Dendritic cell treated with granulocyte-macrophage colony-stimulating factor and Interleukin-4, amounts not matched to agents 40 ng/mL and 50 ng/mL, for 4 days (primary cell): ENCODE results near the gene ITPR2.

Experiments used
- H3K27ac Mint-ChIP-seq: one replicate; pipeline ENCODE4 v1.8.0; 2022; ENCODE audit warnings: mild to moderate bottlenecking, mixed read lengths
- H3K27me3 Mint-ChIP-seq: one replicate; pipeline ENCODE4 v1.8.0; 2022; ENCODE audit warnings: mild to moderate bottlenecking, mixed read lengths
- H3K36me3 Mint-ChIP-seq: one replicate; pipeline ENCODE4 v1.8.0; 2022; ENCODE audit warnings: low read depth, mixed read lengths
- H3K4me1 Mint-ChIP-seq: one replicate; pipeline ENCODE4 v1.8.0; 2022; ENCODE audit warnings: low read depth, mixed read lengths
- H3K4me3 Mint-ChIP-seq: one replicate; pipeline ENCODE4 v1.8.0; 2022; ENCODE audit warnings: mild to moderate bottlenecking, moderate library complexity, mixed read lengths
- H3K9me3 Mint-ChIP-seq: one replicate; pipeline ENCODE4 v1.8.0; 2022; ENCODE audit warnings: mixed read lengths
- intact Hi-C: fragments of 100-400 bp; cut with micrococcal nuclease; formaldehyde crosslinking; loops from one replicate; pipeline ENCODE4 v1.15.0; 2022

The ITPR2 gene

GRCh38 chr12:26496170-26496569, 336.8 kb downstream of the ITPR2 start:
- Mint-ChIP-seq H3K4me3 (no peak overlapping the region), H3K9me3 (no peaks in the 10 kb centered on the region), H3K36me3 (peaks cover 43% of the 10 kb centered on the region), H3K27ac (no peak overlapping the region), H3K27me3 (no peaks in the 10 kb centered on the region), H3K4me1 (no peaks in the 10 kb centered on the region)
- intact Hi-C loops, result no loop called here

GRCh38 chr12:26493656-26494055, 339.3 kb downstream of the ITPR2 start:
- Mint-ChIP-seq H3K27me3 (no peaks in the 10 kb centered on the region), H3K4me3 (no peak overlapping the region), H3K27ac (no peak overlapping the region), H3K4me1 (no peaks in the 10 kb centered on the region), H3K9me3 (no peaks in the 10 kb centered on the region), H3K36me3 (peaks cover 67% of the 10 kb centered on the region)
- intact Hi-C loops, result no loop called here

- Mint-ChIP-seq H3K27me3 (no peaks in the 10 kb centered on the region), H3K9me3 (no peaks in the 10 kb centered on the region), H3K4me1 (no peaks in the 10 kb centered on the region), H3K36me3 (peaks cover 65% of the 10 kb centered on the region), H3K27ac (no peak overlapping the region), H3K4me3 (no peak overlapping the region)
- intact Hi-C loops, result no loop called here
Measured at GRCh38 chr12:26492406-26492805, 340.6 kb downstream of the ITPR2 start.

GRCh38 chr12:26489908-26490307, 343.1 kb downstream of the ITPR2 start:
- Mint-ChIP-seq H3K27ac (no peak overlapping the region), H3K4me3 (no peak overlapping the region), H3K36me3 (peaks cover 78% of the 10 kb centered on the region), H3K4me1 (no peaks in the 10 kb centered on the region), H3K27me3 (no peaks in the 10 kb centered on the region), H3K9me3 (no peaks in the 10 kb centered on the region)
- intact Hi-C loops, result no loop called here

DNA sequence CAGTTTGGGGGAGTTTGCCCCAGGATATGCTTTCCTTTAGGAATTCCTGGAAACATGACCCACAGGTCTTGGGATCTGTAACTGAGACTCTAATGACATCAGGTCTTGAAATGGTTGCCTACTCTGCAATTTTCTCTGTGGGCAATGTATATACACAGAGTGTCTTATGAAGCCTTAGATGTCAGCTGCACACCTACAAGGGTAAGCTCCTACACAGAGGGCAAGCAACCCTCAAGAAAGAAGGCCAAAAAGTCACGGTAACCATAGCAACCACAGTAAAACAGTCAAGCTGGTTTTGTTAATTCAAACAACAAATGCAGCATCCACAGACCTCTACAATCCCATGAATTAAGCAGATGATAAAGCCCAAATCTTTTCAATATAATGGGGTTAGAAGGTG, 344.6 kb downstream of the ITPR2 start:
- Mint-ChIP-seq H3K9me3 (no peaks in the 10 kb centered on the region), H3K27ac (no peak overlapping the region), H3K27me3 (no peaks in the 10 kb centered on the region), H3K4me1 (no peaks in the 10 kb centered on the region), H3K36me3 (peaks cover 83% of the 10 kb centered on the region), H3K4me3 (no peak overlapping the region)
- intact Hi-C loops, result no loop called here

DNA sequence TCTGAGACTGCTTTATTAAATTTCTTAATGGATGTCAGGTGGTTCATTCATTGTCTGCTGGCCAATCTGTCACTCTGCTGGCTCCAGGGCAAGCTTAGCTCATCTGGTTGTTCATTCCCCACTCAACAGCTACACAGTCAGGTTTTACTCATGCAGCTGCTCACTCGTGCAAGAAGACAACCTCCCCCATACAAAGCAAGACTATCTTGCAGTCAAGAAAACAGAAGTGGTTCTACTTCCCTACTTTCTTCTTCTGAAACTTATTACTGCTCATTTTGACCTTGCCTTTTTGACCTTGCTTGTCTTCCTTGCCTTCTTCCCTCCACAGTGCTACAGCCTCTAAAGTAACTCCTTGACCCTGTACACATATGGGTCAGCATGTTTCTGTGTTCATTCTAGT, 359.7 kb downstream of the ITPR2 start:
- peaks cover 55% of the 10 kb centered on the region for H3K4me1 Mint-ChIP-seq
- no peak overlapping the region for H3K4me3 Mint-ChIP-seq
- peaks cover 59% of the 10 kb centered on the region for H3K36me3 Mint-ChIP-seq
- intact Hi-C loops, result loop anchor here (5.0 kb wide), 3 partner anchors 131 to 1221 kb away; partner anchors contain the start of gene KRAS
- no peaks in the 10 kb centered on the region for H3K27me3 Mint-ChIP-seq
- peak overlapping the region; percentile 51 for H3K27ac Mint-ChIP-seq
- no peaks in the 10 kb centered on the region for H3K9me3 Mint-ChIP-seq

DNA sequence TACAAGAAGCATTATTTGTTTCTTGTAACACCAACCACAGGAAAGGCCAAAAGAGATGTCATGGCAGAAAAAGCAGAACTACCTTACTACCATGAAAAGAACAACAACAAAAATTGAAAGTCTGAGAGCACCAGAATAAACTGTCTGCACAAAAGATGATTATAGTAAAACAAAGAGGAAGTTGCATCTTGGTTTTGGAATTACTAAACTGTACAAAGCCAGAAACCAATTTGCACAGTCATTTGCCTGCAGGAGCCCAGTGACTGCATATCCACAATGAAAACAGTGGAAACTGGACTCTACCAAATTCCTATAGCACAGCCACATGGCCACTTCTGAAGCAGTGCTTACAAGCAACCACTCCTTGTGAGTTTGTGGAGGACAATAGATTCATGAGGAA, 361.4 kb downstream of the ITPR2 start:
- peak overlapping the region; percentile 69 for H3K27ac Mint-ChIP-seq
- no peaks in the 10 kb centered on the region for H3K9me3 Mint-ChIP-seq
- intact Hi-C loops, result loop anchor here (5.0 kb wide), 3 partner anchors 129 to 1219 kb away; partner anchors contain the start of gene KRAS
- no peaks in the 10 kb centered on the region for H3K27me3 Mint-ChIP-seq
- H3K4me1 Mint-ChIP-seq, result peaks cover 55% of the 10 kb centered on the region
- H3K36me3 Mint-ChIP-seq, result peaks cover 60% of the 10 kb centered on the region
- H3K4me3 Mint-ChIP-seq, result no peak overlapping the region

DNA sequence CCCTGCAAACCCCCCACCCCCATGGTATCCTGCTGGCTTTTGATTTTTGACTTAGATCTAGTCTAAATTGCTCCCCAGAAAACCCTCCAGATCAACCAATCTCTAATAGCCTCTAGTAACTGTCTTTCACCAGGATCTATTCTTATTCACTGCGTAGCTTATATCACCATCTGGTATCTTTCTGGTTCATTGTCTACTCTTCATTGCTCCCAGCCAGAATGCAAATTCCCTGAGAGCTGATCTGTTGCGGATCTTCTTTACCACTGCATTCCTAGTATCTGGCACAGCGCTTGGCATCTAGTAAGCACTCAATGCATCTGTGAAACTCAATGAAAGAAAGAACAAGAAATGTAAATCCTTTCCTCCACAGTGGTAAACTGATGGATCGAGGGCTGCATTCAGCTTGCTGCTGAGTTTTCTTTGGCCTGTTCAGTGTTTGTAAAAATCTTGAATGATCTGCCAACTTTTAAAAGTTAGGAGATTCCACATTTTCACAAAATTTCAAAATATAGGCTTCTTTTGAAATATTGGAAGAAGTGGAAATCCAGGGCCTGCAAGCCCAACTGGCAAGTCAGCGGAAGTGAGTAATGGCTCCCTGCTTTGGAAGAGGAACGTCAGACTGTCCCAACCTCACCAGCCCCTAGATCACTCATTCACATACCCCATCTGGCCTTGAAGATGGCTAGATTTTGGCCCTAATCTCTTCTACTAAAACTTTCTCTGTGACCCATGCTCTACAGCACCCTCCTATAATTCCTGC, 363.4 kb downstream of the ITPR2 start:
- Mint-ChIP-seq H3K9me3 (no peaks in the 10 kb centered on the region), H3K27me3 (no peaks in the 10 kb centered on the region), H3K36me3 (peaks cover 54% of the 10 kb centered on the region), H3K27ac (no peak overlapping the region), H3K4me1 (peaks cover 51% of the 10 kb centered on the region), H3K4me3 (no peak overlapping the region)
- intact Hi-C loops, result loop anchor here (5.0 kb wide), 3 partner anchors 127 to 1217 kb away; partner anchors contain the start of gene KRAS

- Mint-ChIP-seq H3K27me3 (no peaks in the 10 kb centered on the region), H3K36me3 (peaks cover 57% of the 10 kb centered on the region), H3K4me1 (peaks cover 31% of the 10 kb centered on the region), H3K4me3 (no peak overlapping the region), H3K27ac (no peak overlapping the region), H3K9me3 (no peaks in the 10 kb centered on the region)
- intact Hi-C loops, result no loop called here
Measured at GRCh38 chr12:26467351-26467750, 365.6 kb downstream of the ITPR2 start.

GRCh38 chr12:26466726-26467125, 366.3 kb downstream of the ITPR2 start:
- no peak overlapping the region for H3K4me3 Mint-ChIP-seq
- intact Hi-C loops, result no loop called here
- H3K36me3 Mint-ChIP-seq, result peaks cover 52% of the 10 kb centered on the region
- no peak overlapping the region for H3K27ac Mint-ChIP-seq
- H3K9me3 Mint-ChIP-seq, result no peaks in the 10 kb centered on the region
- H3K4me1 Mint-ChIP-seq, result peaks cover 25% of the 10 kb centered on the region
- H3K27me3 Mint-ChIP-seq, result no peaks in the 10 kb centered on the region

- peaks cover 52% of the 10 kb centered on the region for H3K36me3 Mint-ChIP-seq
Measured at GRCh38 chr12:26465419-26466097, 367.4 kb downstream of the ITPR2 start.

GRCh38 chr12:26461776-26462175, 371.2 kb downstream of the ITPR2 start:
- intact Hi-C loops, result no loop called here
- no peaks in the 10 kb centered on the region for H3K9me3 Mint-ChIP-seq
- peaks cover 67% of the 10 kb centered on the region for H3K36me3 Mint-ChIP-seq
- H3K27ac Mint-ChIP-seq, result no peak overlapping the region
- H3K4me1 Mint-ChIP-seq, result peaks cover 24% of the 10 kb centered on the region
- H3K4me3 Mint-ChIP-seq, result no peak overlapping the region
- no peaks in the 10 kb centered on the region for H3K27me3 Mint-ChIP-seq

More at GRCh38 chr12:26465419-26466097, 367.4 kb downstream of the ITPR2 start:
- Mint-ChIP-seq H3K27me3 (no peaks in the 10 kb centered on the region), H3K4me3 (no peak overlapping the region), H3K27ac (no peak overlapping the region), H3K9me3 (no peaks in the 10 kb centered on the region), H3K4me1 (peaks cover 21% of the 10 kb centered on the region)
- intact Hi-C loops, result no loop called here

- intact Hi-C loops, result no loop called here
- Mint-ChIP-seq H3K4me1 (peaks cover 29% of the 10 kb centered on the region), H3K4me3 (no peak overlapping the region), H3K9me3 (no peaks in the 10 kb centered on the region), H3K27ac (no peak overlapping the region), H3K36me3 (peaks cover 71% of the 10 kb centered on the region), H3K27me3 (no peaks in the 10 kb centered on the region)
Measured at GRCh38 chr12:26460361-26460760, 372.6 kb downstream of the ITPR2 start.

DNA sequence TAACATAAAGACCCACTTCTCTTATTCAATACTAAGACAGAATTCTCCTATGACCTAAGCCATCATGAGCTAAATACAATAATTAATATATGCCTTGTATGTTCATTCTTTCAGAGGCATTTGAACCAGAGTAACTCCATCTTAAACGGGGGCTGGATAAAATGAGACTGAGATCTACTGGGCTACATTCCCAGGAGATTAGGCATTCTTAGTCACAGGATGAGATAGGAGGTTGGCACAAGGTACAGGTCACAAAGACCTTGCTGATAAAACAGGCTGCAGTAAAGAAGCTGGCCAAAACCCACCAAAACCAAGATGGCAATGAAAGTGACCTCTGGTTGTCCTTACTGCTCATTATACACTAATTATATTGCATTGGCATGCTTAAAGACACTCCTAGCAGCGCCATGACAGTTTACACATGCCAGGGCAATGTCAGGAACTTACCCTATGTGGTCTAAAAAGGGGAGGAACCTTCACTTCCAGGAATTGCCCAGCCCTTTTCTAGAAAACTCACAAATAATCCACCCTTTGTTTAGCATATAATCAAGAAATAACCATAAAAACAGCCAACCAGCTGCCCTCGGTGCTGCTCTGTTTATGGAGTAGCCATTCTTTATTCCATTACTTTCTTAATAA, 376.9 kb downstream of the ITPR2 start:
- Mint-ChIP-seq H3K4me3 (no peak overlapping the region), H3K4me1 (peaks cover 29% of the 10 kb centered on the region), H3K27me3 (no peaks in the 10 kb centered on the region), H3K27ac (no peak overlapping the region), H3K9me3 (no peaks in the 10 kb centered on the region), H3K36me3 (peaks cover 82% of the 10 kb centered on the region)
- intact Hi-C loops, result no loop called here
